Thoracic aorta (tissue), 2 donors: Measurements from ENCODE around the gene FOXC1. TPM values are rescaled to one million over a fixed set of nuclear protein-coding genes. Genes with fewer than 3 reads are reported as not detected.

Experiments used
- ATAC-seq: fragments of 150-250 bp; one replicate; pipeline ENCODE4 v1.8.0; 2017; ENCODE audit warnings: low read depth; ENCODE audit not compliant: insufficient number of reproducible peaks, low FRiP score
- DNase-seq: peaks from one replicate; pipeline ENCODE4 v3.0.0-alpha.2; 2020; ENCODE audit warnings: low spot score
- H3K27ac ChIP-seq, 2 donors: fragments of 200-600 bp; sonication (generic); 1 replicate in 1 of 2; 2 replicates in 1 of 2; pipeline ENCODE4 v1.5.1; 2016; ENCODE audit warnings: mild to moderate bottlenecking in 2 of 2, moderate library complexity in 2 of 2
- H3K27me3 ChIP-seq: fragments of 200-600 bp; sonication (generic); replicated peaks from 2 replicates; pipeline ENCODE4 v1.6.0; 2016; ENCODE audit warnings: mild to moderate bottlenecking; ENCODE audit not compliant: insufficient read depth
- H3K36me3 ChIP-seq: fragments of 200-600 bp; sonication (generic); one replicate; pipeline ENCODE4 v1.5.1; 2016
- H3K4me1 ChIP-seq, 2 donors: fragments of 200-600 bp; sonication (generic); 1 replicate in 1 of 2; 2 replicates in 1 of 2; pipeline versions ENCODE4 v1.5.1 to v1.6.0; 2016; ENCODE audit warnings: low read depth in 2 of 2, mild to moderate bottlenecking in 1 of 2; ENCODE audit not compliant: control insufficient read depth in 1 of 2
- H3K4me3 ChIP-seq: fragments of 200-600 bp; sonication (generic); 2 replicates; pipeline ENCODE4 v1.5.1; 2016; ENCODE audit warnings: mild to moderate bottlenecking
- H3K9me3 ChIP-seq: fragments of 200-600 bp; sonication (generic); 2 replicates; pipeline ENCODE4 v1.5.1; 2016
- total RNA-seq, 2 donors: library from RNA; depleted of rRNA; stranded (reverse); fragments of >200 nt; gene quantifications; one replicate each; pipeline versions ENCODE4 v1.1.0 to v1.2.3, GENCODE V29; 2016
- TF ChIP-seq, protein P1 (sequence below): fragments of 200-600 bp; sonication (generic); IDR thresholded peaks from one replicate; pipeline ENCODE4 v1.5.1; 2019; ENCODE audit warnings: antibody characterized with exemption

FOXC1 gene
- total RNA-seq, 2 donors from 2014 or later: 103 to 109 TPM

DNA sequence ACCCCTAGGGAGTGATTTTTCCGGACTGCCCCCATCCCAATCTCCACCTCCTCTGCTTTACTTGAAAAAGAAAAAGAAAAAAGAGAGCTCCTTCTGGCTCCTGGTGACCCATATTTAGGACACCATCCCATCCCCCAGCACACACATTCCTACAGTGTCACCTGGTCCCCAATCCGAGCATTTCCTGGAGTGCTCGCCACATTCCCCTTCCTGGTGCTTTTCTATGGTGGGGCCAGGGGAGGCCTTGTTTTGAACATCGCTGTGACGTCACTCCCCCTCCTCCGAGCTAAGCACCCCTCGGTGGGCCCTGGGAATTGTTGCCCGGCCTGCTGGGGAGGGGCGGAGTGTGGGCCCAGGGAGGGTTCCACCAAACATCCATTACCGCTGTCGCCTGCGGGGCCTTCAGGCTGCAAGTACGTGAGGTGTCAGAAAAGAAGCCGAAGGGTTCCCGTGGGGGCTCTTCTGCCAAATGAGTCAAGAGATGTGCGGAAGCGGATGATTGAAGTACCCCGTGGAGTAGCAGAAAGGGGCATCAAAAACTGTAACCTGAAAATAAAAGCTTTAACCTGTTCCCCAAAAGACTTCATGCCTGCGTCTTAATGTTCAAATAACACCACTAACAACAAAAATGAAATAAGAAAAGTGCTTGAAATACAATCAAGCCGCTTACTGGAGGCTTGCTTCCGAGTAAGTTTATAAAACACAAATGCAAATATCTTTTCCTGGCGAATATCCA is 2.8 kb upstream of the FOXC1 start:
- H3K4me3 ChIP-seq: peak overlapping the region; percentile 88
- no peaks in the 10 kb centered on the region for H3K27me3 ChIP-seq
- ATAC-seq: peak; percentile 22

DNA sequence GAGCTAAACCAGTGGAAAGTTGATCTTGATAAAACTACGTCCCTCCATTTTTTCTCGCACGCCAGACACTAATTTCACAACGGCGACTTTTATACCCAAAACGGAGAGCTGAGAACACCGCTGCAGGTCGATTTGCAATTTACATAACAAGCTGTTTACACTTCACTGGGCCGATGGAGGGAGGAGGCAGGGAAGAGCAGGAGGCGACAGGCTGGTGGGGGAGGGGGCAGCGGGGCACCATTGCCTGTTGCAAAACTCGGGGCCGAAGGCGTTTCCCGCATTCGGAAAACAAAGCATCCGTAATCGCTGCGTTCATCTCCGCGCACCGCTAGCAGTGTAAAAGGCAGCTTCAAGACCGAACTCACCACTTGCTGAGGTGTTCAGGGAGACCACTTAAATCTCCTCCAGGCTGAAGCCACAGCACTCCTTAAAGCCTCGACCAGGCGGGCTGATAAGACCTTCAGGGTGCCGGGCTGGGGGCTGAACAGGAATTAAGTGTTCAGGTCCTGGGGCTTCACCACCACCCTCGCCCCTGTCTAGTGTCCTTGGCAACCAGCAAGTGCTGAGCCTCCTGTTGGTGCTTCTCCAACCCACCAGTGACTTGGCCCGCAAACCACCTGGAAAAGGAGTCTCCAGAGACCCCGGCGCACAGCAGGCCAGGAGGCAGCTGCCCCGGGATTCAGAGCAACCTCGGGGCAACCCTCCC is 2.0 kb upstream of the FOXC1 start:
- ATAC-seq: no peak
- no peaks in the 10 kb centered on the region for H3K9me3 ChIP-seq
- H3K27me3 ChIP-seq: no peaks in the 10 kb centered on the region
- H3K27ac ChIP-seq: peak overlapping the region; percentile 96 to 98
- DNase-seq: no peak
- peak overlapping the region; percentile 88 for H3K4me3 ChIP-seq
- H3K4me1 ChIP-seq: peaks cover 0 to 17% of the 10 kb centered on the region in 2 donors
- H3K36me3 ChIP-seq: peaks cover 10% of the 10 kb centered on the region
- TF ChIP-seq, protein P1, sequence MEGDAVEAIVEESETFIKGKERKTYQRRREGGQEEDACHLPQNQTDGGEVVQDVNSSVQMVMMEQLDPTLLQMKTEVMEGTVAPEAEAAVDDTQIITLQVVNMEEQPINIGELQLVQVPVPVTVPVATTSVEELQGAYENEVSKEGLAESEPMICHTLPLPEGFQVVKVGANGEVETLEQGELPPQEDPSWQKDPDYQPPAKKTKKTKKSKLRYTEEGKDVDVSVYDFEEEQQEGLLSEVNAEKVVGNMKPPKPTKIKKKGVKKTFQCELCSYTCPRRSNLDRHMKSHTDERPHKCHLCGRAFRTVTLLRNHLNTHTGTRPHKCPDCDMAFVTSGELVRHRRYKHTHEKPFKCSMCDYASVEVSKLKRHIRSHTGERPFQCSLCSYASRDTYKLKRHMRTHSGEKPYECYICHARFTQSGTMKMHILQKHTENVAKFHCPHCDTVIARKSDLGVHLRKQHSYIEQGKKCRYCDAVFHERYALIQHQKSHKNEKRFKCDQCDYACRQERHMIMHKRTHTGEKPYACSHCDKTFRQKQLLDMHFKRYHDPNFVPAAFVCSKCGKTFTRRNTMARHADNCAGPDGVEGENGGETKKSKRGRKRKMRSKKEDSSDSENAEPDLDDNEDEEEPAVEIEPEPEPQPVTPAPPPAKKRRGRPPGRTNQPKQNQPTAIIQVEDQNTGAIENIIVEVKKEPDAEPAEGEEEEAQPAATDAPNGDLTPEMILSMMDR: no peak

More for the DNA sequence above, 2.8 kb upstream of the FOXC1 start:
- peak; percentile 48 for DNase-seq
- TF ChIP-seq, protein P1: no peak
- Histone ChIP-seq H3K36me3 (peaks cover 4% of the 10 kb centered on the region), H3K4me1 (peaks cover under 1 to 25% of the 10 kb centered on the region in 2 donors), H3K27ac (peak overlapping the region; percentile 96 to 98), H3K9me3 (no peaks in the 10 kb centered on the region)

DNA sequence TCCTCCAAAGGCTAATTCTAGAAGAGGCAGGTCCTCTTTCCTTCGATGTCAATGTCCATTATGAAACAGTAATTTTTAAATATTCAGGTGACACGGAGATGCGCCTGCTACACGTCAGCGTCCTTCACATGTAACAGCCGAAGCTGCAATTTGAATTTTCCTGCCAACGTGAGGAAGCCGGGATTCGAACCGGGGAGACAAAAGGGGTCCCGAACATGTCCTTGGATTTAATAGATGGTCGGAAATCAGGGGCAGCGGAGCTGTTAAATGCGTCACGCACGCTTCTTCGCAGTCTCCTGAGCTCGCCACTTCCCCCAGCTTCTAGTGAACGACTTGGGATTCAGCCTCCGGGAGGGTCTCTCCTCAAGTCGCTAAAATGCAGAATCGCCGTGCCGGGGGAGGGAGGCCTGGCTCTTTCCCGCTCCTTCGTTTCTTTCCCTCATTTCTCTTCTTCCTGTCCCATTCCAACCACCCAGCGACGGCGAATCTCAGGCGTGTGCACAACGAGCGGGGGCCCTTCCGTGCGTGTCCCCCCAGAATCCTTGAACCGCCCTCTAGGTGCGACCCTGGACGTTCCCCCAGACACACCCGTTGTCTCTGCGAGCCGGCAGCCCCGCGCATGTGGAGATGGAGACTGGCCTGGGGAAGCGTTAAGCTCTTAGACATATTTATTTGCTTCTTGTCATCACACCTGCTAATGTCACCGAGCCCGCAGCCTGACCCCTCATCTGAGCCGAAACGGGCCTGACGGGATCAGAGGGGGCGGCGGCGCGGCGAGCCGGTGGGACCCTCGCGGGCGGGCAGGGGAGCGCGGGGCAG is 1.3 kb upstream of the FOXC1 start:
- Histone ChIP-seq H3K4me3 (peak overlapping the region; percentile 88), H3K4me1 (peaks cover 0 to 10% of the 10 kb centered on the region in 2 donors), H3K27ac (peak overlapping the region; percentile 96 to 98), H3K9me3 (no peaks in the 10 kb centered on the region), H3K27me3 (no peaks in the 10 kb centered on the region), H3K36me3 (peaks cover 15% of the 10 kb centered on the region)
- DNase-seq (no peak), ATAC-seq (no peak)
- TF ChIP-seq, protein P1: no peak

DNA sequence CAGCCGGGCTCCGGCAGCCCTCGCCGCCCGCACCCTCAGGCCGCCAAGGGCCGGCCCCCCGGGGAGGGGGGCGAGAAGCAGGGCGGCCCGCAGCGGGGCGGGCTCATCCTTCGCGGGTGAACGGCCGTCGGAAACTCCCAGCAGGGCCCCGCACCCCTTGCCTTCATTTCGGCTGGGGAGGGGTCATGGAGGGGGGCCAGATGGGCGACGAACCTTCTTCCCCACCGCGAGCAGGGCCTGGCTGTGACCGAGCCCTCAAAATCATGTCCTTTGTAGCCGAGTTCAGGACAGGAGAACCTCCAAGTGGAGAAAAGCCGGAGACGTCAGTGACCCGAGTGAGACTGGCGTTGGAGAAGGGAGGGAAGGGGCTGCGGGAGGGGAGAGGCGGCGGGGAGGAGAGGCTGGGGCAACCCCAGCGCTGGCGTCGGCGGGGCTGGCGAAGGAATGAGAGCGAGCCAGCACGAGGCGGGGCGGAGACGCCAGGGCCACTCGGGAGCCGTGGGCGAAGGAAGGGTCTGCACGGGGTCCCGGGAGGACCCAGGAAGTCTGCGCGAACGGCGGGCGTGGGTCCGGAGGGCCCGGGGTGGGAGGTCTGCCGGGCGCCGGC is 571 bp upstream of the FOXC1 start:
- TF ChIP-seq, protein P1: no peak
- DNase-seq: no peak
- no peaks in the 10 kb centered on the region for H3K27me3 ChIP-seq
- H3K9me3 ChIP-seq: no peaks in the 10 kb centered on the region
- H3K36me3 ChIP-seq: peaks cover 22% of the 10 kb centered on the region
- peak overlapping the region; percentile 88 for H3K4me3 ChIP-seq
- H3K4me1 ChIP-seq: peaks cover 0 to 5% of the 10 kb centered on the region in 2 donors
- ATAC-seq: peak; percentile 4
- H3K27ac ChIP-seq: peak overlapping the region; percentile 96 to 98
